ENCODE data around the gene CLDN7. TPM values are rescaled to one million over a fixed set of nuclear protein-coding genes. Genes with fewer than 3 reads are reported as not detected.

Gene CLDN7
- total RNA-seq, 1 donor from 2014 or later, result 0.27 TPM

DNA sequence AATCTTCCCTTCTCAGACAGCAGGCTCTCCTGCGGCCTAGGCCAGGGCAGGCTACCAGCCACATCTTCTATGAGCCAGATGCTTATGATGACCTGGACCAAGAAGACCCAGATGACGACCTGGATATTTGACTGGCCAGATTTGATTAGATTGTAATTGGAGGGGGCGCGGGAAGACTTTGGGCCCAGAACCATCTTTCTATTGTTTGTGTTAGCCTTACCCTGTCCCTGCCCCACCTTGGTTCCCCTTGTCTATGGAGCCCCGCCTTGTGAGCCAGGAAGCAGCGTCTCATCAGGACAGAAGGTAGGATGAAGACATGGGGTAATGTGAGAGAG, 2.8 kb downstream of the CLDN7 start:
- Mint-ChIP-seq H3K27ac (ENCODE audit: unreplicated experiment) (no peak overlapping the region), H3K9me3 (ENCODE audit: unreplicated experiment) (no peaks in the 10 kb centered on the region), H3K4me3 (ENCODE audit: unreplicated experiment) (no peak overlapping the region), H3K4me1 (ENCODE audit: unreplicated experiment) (peaks cover 32% of the 10 kb centered on the region), H3K36me3 (ENCODE audit: unreplicated experiment) (peaks cover 17% of the 10 kb centered on the region), H3K27me3 (ENCODE audit: unreplicated experiment) (peaks cover 14% of the 10 kb centered on the region)
- DNase-seq (ENCODE audit: extremely low spot score, unreplicated experiment), result no peak
- TF ChIP-seq, protein P1, sequence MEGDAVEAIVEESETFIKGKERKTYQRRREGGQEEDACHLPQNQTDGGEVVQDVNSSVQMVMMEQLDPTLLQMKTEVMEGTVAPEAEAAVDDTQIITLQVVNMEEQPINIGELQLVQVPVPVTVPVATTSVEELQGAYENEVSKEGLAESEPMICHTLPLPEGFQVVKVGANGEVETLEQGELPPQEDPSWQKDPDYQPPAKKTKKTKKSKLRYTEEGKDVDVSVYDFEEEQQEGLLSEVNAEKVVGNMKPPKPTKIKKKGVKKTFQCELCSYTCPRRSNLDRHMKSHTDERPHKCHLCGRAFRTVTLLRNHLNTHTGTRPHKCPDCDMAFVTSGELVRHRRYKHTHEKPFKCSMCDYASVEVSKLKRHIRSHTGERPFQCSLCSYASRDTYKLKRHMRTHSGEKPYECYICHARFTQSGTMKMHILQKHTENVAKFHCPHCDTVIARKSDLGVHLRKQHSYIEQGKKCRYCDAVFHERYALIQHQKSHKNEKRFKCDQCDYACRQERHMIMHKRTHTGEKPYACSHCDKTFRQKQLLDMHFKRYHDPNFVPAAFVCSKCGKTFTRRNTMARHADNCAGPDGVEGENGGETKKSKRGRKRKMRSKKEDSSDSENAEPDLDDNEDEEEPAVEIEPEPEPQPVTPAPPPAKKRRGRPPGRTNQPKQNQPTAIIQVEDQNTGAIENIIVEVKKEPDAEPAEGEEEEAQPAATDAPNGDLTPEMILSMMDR (IDR thresholded peaks at IDR 0.05), result no peak

DNA sequence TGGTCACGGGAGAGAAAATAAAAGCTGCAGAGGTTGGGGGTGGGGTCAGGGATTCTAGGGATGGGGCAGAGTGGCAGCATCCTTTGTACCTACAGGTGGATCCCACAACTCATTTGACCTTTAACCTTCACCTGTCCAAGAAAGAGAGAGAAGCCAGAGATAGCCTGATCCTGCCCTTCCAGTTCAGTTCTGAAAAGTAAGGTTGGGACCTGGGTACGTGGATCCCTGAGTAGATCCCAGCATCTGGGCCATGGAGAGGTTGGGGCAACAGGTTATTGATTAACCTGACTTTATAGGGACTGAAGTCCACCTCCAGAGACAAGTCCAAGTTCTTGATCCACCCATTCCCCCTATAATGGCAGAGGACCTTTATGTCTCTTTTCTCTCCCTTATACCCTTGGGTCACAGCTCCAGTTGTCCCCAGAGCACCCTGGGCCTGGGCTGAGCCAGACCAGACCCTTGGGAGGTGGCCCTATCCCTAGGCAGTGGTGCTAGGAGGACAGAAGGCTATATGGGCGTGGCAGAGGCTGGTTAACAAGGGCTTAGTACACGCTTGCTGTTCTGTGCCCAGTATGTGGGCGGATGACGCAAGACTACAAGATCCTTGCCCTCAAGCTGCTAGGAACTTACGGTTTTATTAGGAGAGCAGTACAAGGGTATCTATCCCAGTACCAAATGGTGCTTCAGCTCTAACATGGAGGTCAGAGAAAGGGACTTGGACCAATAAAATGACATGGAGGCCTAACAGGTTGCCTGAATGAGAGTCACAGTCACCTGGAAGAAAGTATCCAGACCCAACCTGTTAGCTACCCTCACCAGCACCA, 3.3 kb downstream of the CLDN7 start:
- Mint-ChIP-seq H3K4me1 (ENCODE audit: unreplicated experiment) (peaks cover 26% of the 10 kb centered on the region), H3K27ac (ENCODE audit: unreplicated experiment) (no peak overlapping the region), H3K4me3 (ENCODE audit: unreplicated experiment) (no peak overlapping the region), H3K9me3 (ENCODE audit: unreplicated experiment) (no peaks in the 10 kb centered on the region), H3K36me3 (ENCODE audit: unreplicated experiment) (peaks cover 20% of the 10 kb centered on the region), H3K27me3 (ENCODE audit: unreplicated experiment) (peaks cover 14% of the 10 kb centered on the region)
- no peak for DNase-seq (ENCODE audit: extremely low spot score, unreplicated experiment)
- TF ChIP-seq, protein P1 (IDR thresholded peaks at IDR 0.05), result no peak

- Mint-ChIP-seq H3K4me1 (ENCODE audit: unreplicated experiment) (peaks cover 19% of the 10 kb centered on the region), H3K27me3 (ENCODE audit: unreplicated experiment) (peaks cover 3% of the 10 kb centered on the region), H3K36me3 (ENCODE audit: unreplicated experiment) (peaks cover 21% of the 10 kb centered on the region), H3K27ac (ENCODE audit: unreplicated experiment) (no peak overlapping the region), H3K4me3 (ENCODE audit: unreplicated experiment) (no peak overlapping the region), H3K9me3 (ENCODE audit: unreplicated experiment) (no peaks in the 10 kb centered on the region)
- TF ChIP-seq, protein P1 (IDR thresholded peaks at IDR 0.05), result no peak
- no peak for DNase-seq (ENCODE audit: extremely low spot score, unreplicated experiment)
Measured at GRCh38 chr17:7256766-7257456, 5.4 kb downstream of the CLDN7 start.

DNA sequence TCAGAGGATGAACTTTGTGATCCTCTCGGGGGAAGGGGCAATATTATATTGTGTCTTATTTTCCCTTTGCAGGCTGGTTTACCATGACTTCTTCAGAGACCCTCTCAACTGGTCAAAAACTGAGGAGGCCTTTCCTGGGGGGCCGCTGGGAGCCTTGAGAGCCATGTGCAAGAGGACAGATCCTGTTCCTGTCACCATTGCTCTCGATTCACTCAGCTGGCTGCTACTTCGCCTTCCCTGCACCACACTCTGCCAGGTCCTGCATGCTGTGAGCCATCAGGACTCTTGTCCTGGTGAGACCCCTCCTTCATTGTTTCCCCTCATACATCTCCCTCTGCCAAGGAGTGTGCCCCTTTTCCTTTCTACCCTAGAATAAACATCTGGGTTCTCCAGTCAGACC, 7.8 kb downstream of the CLDN7 start:
- Mint-ChIP-seq H3K4me1 (ENCODE audit: unreplicated experiment) (peaks cover 24% of the 10 kb centered on the region), H3K36me3 (ENCODE audit: unreplicated experiment) (peaks cover 21% of the 10 kb centered on the region), H3K27me3 (ENCODE audit: unreplicated experiment) (no peaks in the 10 kb centered on the region), H3K4me3 (ENCODE audit: unreplicated experiment) (no peak overlapping the region), H3K27ac (ENCODE audit: unreplicated experiment) (no peak overlapping the region), H3K9me3 (ENCODE audit: unreplicated experiment) (no peaks in the 10 kb centered on the region)
- no peak for DNase-seq (ENCODE audit: extremely low spot score, unreplicated experiment)
- TF ChIP-seq, protein P1 (IDR thresholded peaks at IDR 0.05), result no peak

DNA sequence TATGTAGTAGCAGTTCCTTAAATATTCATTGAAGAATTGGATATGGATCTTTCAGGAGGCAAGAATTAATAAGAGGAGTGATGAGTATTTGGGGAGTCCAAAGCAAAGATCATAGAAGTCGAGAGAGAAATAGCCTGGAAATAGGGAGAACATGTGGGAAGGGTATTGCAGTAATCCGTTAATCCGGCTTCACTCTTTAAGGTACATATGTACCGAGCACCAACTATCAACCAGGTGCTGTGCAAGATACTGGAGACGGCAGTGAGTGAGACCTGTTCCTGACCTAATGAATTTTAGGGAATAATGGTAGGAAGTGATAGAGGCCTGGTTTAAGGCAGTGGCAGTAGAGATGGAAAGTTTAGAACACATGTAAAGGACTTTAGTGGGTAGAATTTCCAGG, 9.2 kb downstream of the CLDN7 start:
- peak overlapping the region; percentile 100 for H3K27ac Mint-ChIP-seq (ENCODE audit: unreplicated experiment)
- H3K4me1 Mint-ChIP-seq (ENCODE audit: unreplicated experiment), result peaks cover 34% of the 10 kb centered on the region
- peaks cover 17% of the 10 kb centered on the region for H3K36me3 Mint-ChIP-seq (ENCODE audit: unreplicated experiment)
- TF ChIP-seq, protein P1 (IDR thresholded peaks at IDR 0.05), result no peak
- no peaks in the 10 kb centered on the region for H3K9me3 Mint-ChIP-seq (ENCODE audit: unreplicated experiment)
- H3K4me3 Mint-ChIP-seq (ENCODE audit: unreplicated experiment), result peak overlapping the region; percentile 97
- no peaks in the 10 kb centered on the region for H3K27me3 Mint-ChIP-seq (ENCODE audit: unreplicated experiment)
- DNase-seq (ENCODE audit: extremely low spot score, unreplicated experiment), result no peak
